Stimulated activated CD4-positive, alpha-beta T cell treated with anti-CD3 and anti-CD28 coated beads, Interleukin-1b, Interleukin-23, amount 100 ng/mL, for 1 hour (primary cell): ENCODE results near the gene NCKAP5L.
"Not testable (repeated sequence)": the region's sequence is repeated elsewhere in the genome, so short reads cannot be mapped to it uniquely, and the experiment has no call there.

Experiments used
- DNase-seq, 2 donors: peaks; one replicate each; pipeline ENCODE4 v3.0.0-alpha.2; 2020; ENCODE audit warnings: low read depth in 2 of 2

Gene NCKAP5L

DNA sequence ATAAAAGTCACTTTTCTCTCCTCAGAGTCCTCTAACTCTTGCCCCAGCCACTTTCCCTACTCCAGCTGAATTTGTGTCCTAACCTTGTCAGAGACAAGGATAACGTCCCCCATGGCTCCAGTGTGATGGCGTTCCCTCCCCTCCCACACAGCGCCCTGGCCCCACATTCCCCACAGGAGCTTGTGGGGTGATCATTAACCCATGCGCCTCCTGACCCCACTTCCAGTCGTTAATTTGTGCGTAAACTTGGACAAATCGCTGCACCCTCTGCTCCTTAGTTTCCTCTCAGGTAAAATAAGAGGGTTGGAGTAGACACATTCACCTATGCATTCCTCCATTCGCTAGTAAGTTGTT is 37.5 kb upstream of the NCKAP5L start:
- no peak for DNase-seq

DNA sequence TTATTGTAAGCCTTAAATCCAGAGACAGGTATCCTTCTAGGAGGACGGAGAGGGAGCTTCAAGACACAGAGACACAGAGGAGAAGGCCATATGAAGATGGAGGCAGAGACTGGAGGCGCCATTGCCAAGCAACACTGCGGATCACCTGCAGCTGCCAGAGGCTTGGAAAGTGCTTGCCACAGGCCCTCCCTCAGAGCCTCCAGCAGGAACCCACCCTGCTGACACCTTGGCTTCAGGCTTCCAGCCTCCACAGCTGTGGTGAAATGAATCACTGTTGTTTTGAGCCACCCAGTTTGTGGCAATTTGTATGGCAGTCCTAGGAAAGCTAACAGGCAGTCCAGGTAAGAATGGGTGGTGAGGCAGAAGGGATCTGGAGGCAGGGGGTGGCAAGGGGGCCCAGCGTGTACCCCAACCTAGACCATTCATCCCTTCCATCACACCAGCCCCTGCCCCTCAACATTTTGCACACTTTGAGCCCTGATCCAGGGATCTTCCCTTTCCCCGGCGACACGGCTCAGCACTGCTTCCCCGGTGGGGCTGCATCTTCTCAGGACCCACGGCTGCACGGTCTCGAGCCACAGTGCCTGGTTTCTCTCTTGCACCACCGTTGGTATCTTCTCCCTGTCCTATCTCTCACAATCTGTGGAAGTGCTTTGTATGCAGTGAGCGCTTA is 37.0 kb upstream of the NCKAP5L start:
- no peak for DNase-seq

DNA sequence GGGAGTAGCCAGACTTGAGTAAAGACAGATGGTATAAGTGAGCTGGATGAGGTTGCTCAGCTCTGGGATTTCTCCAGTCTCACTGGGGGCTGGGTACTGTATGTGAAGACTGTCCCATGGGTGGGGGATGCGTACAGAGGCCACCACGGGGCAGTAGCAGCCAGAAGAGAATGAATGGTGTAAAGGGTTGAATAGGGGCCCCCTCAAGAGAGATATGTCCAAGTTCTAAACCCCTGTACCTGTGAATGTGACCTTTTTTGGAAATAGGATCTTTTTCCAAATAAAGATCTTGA is 36.5 kb upstream of the NCKAP5L start:
- DNase-seq, result no peak

DNA sequence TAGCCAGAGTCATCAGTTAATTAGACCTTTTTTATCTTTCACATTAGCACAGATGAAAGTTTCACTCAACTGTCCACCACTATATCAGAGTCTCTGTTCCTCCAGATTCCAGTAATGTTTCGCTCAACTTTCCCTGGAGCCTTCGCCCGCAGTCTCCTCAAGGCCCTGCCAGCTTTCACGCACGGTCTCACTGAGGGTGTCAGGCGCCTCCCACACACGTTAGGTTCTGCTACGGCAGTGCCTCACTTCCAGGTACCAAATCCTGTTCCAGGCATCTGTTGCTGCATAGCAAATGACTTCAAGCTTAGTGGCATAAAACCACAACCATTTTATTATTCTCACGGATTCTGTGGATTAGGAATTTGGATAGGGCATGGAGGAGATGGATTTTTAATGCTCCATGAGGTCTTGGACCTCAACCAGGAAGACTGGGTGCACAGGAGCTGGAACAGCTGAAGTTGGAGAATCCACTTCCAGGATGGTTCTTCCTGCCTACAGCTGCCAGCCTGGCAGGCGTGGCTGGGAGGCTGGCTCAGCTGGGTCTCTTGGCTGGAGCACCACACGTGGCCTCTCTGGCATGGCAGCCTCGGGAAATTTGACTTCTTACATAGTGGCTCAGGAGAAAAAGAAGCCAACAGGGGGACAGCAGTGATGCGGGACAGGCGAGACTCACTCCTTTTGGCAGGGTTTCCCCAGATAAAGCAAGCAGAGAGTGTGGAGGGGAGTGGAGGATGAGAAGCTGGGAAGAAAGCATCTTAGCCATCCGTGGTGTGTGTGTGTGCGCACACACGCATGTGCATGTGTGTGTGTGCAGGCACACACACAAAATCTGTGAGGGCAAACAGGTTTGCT is 36.0 kb upstream of the NCKAP5L start:
- DNase-seq, result no peak

DNA sequence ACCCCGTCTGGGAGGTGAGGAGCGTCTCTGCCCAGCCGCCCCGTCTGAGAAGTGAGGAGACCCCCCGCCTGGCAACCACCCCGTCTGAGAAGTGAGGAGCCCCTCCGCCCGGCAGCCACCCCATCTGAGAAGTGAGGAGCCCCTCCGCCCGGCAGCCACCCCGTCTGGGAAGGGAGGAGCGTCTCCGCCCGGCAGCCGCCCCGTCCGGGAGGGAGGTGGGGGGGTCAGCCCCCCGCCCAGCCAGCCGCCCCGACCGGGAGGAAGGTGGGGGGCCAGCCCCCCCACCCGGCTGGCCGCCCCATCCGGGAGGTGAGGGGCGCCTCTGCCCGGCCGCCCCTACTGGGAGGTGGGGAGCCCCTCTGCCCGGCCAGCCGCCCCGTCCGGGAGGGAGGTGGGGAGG is 32.7 kb upstream of the NCKAP5L start:
- not testable (repeated sequence) for DNase-seq

DNA sequence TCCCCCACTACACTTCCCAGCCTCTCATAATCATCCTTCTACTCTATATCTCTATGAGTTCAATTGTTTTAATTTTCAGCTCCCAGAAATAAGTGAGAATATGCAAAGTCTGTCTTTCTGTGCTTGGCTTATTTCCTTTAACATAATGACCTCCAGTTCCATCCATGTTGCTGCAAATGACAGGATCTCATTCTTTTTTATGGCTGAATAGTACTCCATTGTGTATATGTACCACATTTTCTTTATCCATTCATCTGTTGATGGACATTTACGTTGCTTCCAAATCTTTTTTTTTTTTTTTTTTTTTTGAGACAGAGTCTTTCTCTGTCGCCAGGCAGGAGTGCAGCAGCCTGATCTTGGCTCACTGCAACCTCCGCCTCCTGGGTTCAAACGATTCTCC is 27.7 kb upstream of the NCKAP5L start:
- DNase-seq, result not testable (repeated sequence)

DNA sequence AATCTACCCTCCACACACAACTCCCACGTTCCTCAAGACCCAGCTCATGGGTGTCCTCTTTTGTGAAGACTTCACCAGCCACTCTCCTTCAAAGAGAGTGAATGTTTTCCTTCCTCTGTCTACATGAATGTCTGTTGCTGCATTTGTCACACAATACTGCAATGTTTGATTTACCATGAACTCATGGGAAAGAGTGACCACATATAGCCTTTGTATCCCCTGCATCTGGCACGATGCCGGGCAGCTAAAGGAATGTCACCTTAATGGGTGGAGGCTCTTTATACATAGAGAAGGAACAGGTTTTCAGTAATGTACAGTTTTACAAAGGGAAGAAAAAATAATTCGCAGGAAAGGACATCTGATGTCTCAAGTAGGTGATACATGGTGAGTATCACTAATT is 26.8 kb upstream of the NCKAP5L start:
- DNase-seq, result no peak

DNA sequence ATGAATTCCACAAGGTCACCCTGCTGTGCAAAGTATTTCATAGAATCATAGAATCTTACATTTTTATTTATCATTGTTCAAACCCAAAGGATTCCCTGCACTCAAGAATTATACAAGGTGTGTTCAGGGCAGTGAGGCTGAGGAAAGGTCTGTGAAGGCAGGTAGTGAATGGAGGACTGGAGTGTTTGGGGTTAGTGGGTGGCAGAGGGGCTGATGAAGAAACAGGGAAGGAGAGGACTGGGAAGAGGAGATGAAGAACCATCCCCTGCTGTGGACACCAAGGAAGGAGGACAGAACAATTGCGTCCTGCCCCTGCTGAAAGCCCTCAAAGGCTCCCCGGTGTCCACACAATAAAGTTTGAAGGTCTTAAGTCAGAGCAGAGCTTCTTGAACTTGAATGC is 25.5 kb upstream of the NCKAP5L start:
- DNase-seq, result no peak

DNA sequence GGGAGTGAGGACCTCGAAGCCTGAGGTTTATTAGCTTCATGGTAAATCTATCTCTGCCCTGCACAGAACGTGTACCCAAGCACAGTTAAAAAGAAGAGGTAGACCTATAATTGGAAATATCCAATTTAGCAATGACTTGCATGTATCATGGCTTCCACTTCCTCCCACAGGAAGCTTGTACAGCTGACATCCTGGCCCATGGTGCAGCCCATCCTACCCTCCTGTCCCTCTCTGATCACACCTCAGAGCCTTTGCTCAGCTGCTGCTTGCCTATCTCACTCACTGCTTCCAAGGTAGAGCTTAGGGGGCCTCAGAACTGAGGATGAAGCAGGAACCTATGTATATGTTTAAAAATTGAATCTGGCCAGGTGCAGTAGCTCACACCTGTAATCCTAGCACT is 18.9 kb upstream of the NCKAP5L start:
- no peak for DNase-seq

DNA sequence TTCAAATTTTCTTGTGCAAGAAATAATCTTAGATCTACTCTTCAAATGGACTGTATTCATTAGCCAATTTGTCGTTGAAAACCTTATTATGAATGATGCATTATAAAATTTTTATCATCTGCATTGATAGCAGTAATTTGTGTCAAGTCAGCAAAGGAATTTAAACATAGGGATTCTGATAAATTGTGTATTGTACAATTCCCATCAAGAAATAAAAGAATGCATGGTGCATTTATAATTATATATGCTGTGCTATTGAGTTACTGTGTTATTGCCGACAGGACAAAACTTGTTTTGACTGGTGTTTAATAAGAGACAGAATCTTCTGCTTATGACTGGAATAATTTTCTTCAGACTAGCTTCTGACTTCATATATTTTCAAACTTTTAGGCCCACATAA is 17.8 kb upstream of the NCKAP5L start:
- no peak for DNase-seq

DNA sequence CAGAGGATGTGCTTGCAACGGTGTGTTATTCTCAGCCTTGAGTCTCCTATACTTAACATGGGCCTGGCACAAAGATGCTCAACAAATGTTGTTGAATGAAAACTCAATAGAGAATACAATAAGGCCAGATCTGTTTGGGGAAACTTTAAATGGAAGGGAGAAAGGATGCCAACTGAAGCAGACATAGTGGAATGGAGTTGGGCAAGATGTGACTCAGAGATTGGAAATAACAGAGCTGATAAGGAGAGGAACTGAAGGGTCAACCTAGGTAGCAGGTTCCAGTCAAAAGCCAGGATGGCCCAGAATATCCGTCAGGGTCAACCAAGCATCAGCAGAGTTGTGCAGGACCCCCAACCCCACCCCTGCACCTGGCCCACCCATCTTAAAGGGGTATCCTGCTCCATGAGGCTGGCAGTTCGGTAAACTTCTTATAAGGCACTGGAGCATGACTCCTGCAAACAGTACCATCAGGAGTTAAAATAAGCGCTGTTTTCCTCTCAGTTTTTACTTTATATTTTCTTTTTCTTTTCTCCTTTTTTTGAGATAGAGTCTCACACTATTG is 15.7 kb upstream of the NCKAP5L start:
- DNase-seq, result no peak

DNA sequence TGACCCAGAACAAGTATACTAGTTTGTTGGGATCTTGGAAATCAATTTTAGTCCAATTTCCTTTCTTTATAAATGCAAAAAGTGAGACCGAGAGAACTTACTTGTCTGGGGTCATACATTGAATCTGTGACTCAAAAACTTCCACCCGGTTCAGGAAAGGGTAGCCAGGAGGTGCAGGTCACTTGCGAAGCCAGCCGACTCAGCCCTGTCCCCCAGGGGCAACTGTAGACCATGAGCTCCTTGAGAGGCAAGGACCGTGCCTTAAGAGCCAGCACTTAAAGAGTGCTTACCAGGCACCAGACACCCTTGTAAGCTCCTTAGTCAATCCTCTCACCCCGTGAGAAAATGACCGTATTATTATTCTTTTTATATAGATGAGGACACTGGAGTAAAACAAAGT is 15.2 kb upstream of the NCKAP5L start:
- no peak for DNase-seq

DNA sequence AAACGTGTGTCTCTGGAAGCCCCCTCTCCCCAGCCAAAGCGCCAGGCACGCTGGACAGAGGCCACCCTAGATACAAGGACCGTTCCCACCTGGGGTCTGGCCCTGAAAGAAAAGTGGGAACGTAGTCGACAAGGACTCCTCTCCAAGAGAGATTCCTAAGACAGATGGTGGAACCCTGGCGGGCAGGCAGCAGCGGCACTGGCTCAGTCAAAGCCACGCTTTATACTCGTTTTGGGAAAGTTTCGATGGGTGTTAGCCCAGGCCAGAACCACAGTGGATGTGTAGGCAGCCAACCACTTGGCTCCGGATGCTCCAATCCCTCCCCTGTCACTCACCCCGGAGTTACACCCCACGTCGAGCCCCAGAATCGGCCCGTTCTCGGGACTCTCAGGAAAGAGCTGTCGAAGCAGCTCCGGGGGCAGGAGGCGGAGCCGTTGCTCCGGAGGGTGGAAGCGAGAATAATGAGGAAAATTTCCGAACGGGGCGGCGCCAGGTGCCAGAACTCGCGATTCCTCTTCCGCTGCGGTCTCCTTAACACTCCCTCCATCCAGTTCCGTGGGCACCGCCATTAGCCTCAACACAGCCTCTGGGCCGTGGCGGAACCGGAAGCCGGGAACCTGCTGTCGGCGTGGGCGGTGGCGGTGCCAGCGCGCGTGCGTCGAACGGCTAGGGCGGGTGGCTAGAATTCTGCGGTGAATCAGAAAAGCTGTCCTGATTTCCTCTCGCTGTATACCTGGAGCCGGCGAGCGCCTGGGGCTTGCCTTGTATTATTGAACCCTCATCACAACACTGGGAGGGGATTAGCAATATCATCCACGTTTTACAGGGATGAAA is 14.5 kb upstream of the NCKAP5L start, which contains the start of gene BCDIN3D:
Gene BCDIN3D, minus strand, starts transcription at position 588 of the 834 bp plus-strand sequence. Its CDS starts 19 bp downstream, at position 569.
- DNase-seq, result peak; percentile 80 to 85

DNA sequence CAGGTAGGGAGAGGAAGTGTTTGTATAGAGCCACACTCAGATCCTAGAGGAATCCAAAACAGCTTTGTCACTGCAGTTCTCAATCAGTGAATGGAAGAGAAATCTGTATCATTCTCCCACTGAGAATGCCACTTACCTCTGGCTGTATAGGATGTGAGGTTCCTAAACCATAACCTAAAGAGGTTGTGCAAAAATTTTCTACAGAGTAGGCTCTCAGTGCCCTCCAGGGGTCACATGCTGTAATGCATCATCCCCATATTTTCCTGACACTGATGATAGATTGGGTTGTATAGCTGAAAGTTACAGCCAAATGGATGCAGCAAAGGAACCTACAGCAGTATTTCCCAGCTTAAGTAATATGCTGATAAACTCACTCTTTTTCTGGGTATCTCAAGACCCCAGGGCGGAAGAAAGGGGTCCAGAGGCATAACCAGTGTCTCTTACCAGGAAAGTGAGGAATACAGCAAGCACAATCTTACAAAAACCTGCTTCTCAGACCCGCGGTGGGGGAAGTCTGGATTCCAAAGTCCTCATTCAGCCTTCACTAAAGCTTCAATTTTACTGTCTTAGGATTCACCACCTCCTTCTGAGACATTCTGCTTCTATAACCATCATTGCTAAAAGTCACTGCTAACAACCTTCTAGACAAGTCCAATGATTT is 10.9 kb upstream of the NCKAP5L start:
- DNase-seq, result no peak

DNA sequence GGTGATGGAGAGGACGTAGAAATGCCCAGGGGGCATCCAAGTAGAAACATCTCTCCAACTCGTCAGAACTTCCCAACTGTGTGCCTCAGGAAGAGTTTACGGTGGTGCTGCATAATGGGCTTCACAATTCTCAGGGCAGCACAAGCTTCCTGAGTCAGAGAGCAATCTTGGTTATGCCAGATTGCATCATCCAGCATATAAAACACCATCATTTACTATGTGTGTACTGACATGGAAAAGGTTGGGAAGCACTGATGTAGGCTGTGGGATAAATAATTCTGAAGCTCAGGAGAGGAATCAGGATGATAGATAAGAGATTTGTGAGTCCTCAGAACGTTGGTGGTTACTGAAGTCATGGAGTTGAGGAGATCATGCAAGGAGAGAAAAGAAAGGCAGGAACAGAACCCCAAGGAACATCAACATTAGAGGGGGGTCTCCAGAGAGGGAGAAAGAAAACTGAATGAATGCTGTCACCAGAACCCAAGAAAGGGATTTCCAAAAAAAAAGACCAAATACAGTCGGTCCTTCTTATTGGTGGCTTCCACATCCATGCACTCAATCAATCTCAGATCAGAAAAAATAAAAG is 4.7 kb upstream of the NCKAP5L start:
- no peak for DNase-seq

DNA sequence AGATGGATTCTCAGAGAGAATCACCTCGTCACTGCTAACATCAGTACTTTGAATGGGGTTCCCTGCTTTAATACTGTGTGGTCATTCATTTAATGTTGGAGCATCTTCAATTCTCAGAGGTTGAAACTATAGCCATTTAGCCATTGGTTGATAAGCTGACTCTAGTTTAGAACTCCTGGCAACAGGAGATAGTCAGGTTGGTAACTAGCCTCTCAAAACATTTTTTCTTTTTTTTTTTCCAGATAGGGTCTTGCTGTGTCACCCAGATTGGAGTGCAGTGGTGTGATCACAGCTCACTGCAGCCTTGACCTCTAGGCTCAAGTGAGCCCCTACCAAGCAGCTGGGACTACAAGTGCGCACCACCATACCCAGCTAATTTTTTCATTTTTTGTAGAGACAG is 3.5 kb upstream of the NCKAP5L start:
- DNase-seq, result no peak

DNA sequence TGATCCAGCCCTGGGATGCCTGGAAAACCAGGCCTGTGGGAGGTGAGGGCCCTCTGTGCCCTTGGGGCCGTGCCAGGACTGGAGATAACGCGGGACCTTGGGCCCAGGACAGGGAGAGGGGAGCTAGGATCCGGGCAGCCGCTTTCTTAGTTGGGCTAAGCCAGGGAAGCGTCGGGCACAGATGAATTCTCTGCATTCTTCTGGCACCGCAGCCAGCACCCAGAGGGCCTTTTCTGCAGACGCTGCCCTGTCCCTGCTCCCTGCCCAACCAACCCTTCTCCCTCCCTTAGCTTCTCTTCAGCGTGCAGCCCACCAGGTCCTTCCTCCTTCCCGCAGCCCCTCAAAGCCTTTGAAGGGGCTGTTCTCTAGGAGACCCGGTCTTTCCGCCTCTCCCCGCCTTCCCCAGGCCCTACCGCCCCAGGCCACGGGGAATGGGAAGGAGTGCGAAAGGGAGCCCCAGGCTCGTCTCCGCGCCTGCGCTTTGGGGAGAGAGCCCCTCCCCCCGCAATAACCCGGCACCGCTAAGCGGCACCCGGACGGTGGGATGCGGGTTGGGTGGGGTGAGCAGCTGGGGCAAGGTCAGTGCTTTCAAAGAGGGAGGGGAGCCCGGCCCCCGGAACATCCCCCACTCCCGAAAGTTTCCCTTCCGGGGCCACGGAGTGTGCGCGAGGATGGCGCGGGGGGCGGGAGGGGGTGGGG is 663 bp downstream of the NCKAP5L start:
- DNase-seq, result peak in 1 of 2 donors; percentile 29

DNA sequence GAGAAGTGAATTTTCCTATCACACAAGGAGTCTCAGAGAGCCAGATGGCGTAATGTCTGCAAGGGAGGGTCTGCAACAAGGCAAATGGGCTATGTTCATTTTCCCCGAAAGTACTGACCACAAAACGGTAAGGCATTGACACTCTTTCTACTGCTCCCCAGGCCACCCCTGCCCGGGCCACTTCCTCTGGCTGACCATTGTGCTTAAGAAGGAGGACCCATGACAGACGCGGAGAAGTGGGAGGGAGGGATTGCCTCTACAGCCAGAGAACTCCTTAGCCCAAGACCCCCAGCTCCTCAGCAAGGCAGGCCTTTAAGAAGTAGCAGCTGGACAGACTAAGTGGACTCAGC is 1.2 kb downstream of the NCKAP5L start:
- DNase-seq, result no peak

DNA sequence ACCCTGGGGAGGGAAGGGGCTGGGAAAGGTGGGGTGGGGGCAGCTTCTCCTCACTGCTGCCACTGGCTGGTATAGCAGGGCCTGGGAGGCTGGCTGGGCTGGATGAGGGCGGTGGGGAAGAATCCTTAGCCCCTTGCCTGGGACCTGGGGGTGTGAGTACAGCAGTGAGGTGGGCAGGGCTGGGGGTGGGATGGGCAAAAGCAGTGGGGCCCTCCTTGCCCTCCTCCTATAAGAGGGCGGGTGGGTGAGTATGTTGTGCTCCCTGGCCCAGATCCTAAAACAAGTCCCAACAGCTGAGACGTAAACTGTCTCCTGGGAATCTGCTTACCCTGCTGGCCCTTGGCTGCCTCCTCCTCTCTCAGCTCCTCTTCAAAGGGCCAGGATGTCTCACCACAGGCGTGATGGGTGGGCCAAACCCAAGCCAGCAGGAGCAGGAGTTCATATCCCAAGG is 2.2 kb downstream of the NCKAP5L start:
- no peak for DNase-seq

DNA sequence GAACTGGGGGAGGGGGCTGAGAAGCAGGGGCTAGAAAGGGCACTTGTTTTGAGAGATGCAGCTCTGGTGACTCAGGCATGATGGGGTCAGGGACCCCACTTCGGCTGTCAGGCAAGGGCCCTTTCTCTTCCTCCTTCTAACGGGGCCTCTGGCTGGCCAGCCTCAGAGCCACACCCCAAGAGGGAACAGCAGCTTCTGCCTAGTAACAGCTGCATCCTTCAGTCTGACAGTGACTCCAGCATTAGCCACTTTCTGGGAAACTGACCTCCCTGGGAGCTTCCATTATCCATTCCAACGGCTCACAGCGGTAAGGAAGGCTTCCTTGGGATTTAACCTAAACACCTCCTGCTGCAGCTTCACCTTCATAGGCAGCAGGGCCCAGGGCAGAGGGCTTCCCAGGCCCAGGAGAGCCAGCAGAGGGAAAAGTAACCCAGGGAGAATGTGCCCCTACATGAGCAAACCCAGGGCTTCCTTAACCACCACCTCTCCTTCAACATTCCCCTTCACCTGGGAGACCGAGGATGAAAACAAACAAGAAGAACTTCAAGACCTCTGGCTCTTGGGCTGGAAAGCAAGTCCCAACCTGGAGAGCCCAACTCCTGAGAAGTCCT is 2.7 kb downstream of the NCKAP5L start:
- DNase-seq, result no peak
